ENCODE results near the gene GDF7. TPM values are rescaled to one million over a fixed set of nuclear protein-coding genes. Genes with fewer than 3 reads are reported as not detected.
A peak's percentile ranks its signal among the peaks of the same experiment; 100 is the strongest.

GDF7 gene
- total RNA-seq, 3 donors from 2014 or later = under 0.01 to 0.15 (median under 0.01) TPM

DNA sequence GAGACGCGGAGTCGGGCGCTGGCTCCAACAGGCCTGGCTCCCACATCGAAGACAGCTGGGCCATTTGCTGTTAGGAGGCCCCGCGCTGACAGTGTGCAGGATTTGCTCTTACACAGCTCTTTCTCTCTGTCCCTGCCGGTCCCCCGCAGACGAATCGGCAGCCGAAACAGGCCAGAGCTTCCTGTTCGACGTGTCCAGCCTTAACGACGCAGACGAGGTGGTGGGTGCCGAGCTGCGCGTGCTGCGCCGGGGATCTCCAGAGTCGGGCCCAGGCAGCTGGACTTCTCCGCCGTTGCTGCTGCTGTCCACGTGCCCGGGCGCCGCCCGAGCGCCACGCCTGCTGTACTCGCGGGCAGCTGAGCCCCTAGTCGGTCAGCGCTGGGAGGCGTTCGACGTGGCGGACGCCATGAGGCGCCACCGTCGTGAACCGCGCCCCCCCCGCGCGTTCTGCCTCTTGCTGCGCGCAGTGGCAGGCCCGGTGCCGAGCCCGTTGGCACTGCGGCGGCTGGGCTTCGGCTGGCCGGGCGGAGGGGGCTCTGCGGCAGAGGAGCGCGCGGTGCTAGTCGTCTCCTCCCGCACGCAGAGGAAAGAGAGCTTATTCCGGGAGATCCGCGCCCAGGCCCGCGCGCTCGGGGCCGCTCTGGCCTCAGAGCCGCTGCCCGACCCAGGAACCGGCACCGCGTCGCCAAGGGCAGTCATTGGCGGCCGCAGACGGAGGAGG lies 3.5 kb downstream of the GDF7 start:
- Histone ChIP-seq H3K9me3 (no peaks in the 10 kb centered on the region), H3K36me3 (no peaks in the 10 kb centered on the region), H3K4me3 (peak overlapping the region in 1 of 3 donors; percentile 44), H3K4me1 (peaks cover 0 to 7% of the 10 kb centered on the region in 2 donors), H3K27ac (no peak overlapping the region), H3K27me3 (peaks cover 0 to 78% of the 10 kb centered on the region in 2 donors)
- TF ChIP-seq, protein P1, sequence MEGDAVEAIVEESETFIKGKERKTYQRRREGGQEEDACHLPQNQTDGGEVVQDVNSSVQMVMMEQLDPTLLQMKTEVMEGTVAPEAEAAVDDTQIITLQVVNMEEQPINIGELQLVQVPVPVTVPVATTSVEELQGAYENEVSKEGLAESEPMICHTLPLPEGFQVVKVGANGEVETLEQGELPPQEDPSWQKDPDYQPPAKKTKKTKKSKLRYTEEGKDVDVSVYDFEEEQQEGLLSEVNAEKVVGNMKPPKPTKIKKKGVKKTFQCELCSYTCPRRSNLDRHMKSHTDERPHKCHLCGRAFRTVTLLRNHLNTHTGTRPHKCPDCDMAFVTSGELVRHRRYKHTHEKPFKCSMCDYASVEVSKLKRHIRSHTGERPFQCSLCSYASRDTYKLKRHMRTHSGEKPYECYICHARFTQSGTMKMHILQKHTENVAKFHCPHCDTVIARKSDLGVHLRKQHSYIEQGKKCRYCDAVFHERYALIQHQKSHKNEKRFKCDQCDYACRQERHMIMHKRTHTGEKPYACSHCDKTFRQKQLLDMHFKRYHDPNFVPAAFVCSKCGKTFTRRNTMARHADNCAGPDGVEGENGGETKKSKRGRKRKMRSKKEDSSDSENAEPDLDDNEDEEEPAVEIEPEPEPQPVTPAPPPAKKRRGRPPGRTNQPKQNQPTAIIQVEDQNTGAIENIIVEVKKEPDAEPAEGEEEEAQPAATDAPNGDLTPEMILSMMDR (IDR thresholded peaks at IDR 0.05) = no peak
- TF ChIP-seq POLR2A (IDR thresholded peaks at IDR 0.05) = no peak
- TF ChIP-seq POLR2AphosphoS5 (IDR thresholded peaks at IDR 0.05) = no peak
- no peak for DNase-seq (ENCODE audit: low spot score in 2 of 2)
- intact Hi-C loops (cut with DNase I; ENCODE audit: low total_unique reads) = no loop called here

DNA sequence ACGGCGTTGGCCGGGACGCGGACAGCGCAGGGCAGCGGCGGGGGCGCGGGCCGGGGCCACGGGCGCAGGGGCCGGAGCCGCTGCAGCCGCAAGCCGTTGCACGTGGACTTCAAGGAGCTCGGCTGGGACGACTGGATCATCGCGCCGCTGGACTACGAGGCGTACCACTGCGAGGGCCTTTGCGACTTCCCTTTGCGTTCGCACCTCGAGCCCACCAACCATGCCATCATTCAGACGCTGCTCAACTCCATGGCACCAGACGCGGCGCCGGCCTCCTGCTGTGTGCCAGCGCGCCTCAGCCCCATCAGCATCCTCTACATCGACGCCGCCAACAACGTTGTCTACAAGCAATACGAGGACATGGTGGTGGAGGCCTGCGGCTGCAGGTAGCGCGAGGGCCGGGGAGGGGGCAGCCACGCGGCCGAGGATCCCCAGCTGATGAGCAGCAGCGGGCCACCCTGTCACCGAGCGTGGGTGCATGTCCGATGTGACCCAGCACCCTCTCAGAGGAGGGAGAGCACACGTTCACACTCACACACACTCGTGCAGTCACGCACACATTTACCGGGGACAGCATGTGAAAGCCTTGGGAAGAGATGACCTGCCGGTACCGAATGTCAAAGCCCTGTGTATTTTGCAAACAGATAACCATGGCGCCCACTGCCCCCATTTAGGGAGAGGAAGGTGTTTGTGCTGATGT lies 4.2 kb downstream of the GDF7 start:
- H3K4me1 ChIP-seq = peaks cover 0 to 7% of the 10 kb centered on the region in 2 donors
- no peak for TF ChIP-seq POLR2AphosphoS5 (IDR thresholded peaks at IDR 0.05)
- TF ChIP-seq, protein P1 (IDR thresholded peaks at IDR 0.05) = no peak
- TF ChIP-seq POLR2A (IDR thresholded peaks at IDR 0.05) = no peak
- no peak overlapping the region for H3K27ac ChIP-seq
- intact Hi-C loops (cut with DNase I; ENCODE audit: low total_unique reads) = no loop called here
- H3K9me3 ChIP-seq = no peaks in the 10 kb centered on the region
- no peak for DNase-seq (ENCODE audit: low spot score in 2 of 2)
- H3K36me3 ChIP-seq = no peaks in the 10 kb centered on the region
- peak overlapping the region in 1 of 3 donors; percentile 44 for H3K4me3 ChIP-seq
- H3K27me3 ChIP-seq = peaks cover 0 to 71% of the 10 kb centered on the region in 2 donors

DNA sequence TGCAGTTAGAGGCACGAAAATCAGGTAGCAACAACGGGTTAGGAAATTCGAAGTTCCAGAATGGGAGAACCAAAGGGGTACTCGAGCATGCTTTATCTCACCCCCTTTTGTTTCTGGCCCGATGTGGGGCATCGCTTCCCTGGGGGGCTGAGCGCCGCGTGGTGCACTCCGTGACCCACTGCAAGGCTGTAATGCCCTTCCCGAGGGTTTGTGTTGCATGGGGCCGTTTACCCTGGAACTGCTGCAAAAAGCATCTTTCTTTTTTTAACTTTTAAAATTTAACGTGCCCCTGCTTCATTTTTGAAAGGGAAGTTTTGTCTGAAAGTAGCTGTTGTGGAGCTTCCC lies 4.8 kb downstream of the GDF7 start:
- Histone ChIP-seq H3K4me3 (no peak overlapping the region), H3K27me3 (peaks cover 0 to 66% of the 10 kb centered on the region in 2 donors), H3K4me1 (peaks cover 0 to 1% of the 10 kb centered on the region in 2 donors), H3K9me3 (no peaks in the 10 kb centered on the region), H3K36me3 (no peaks in the 10 kb centered on the region), H3K27ac (no peak overlapping the region)
- no peak for TF ChIP-seq POLR2A (IDR thresholded peaks at IDR 0.05)
- TF ChIP-seq, protein P1 (IDR thresholded peaks at IDR 0.05) = no peak
- TF ChIP-seq POLR2AphosphoS5 (IDR thresholded peaks at IDR 0.05) = no peak
- DNase-seq (ENCODE audit: low spot score in 2 of 2) = no peak
- intact Hi-C loops (cut with DNase I; ENCODE audit: low total_unique reads) = no loop called here

DNA sequence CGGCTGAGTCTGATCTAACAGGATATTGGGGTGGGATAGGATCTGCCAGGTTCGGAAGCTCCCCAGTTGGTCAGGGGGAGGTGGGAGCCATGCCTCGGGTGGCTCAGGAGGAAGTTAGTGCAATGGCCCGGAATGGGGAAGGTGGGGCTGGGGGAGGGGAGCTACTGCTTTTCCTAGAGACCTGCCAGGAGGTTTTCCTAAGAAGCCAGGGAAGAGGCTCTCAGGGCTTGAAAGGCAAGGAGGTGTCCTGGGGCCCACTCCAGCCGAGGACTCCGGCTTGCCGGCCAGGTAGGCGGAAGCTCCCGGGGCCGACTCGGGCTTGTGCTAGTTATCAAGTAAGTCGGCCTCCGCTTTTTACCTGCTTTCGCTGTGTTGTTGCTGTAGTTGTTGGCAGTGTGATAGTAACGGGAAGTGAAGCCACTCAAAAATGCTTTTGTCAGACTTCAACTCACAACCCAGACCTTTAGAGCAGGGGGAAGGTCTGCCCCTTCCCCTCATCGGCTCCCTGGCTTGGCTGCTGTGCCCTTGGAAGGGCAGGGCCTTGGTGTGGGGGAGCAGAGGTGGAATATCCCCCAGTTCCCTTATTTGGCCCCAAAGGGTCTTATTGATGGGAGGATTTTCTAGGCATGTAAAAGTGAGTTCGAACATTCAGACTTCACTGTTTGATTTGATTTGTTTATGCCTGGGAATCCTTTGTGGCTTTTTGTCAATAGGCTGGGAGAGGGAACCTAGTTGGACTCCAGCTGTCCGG lies 5.4 kb downstream of the GDF7 start:
- Histone ChIP-seq H3K4me3 (no peak overlapping the region), H3K4me1 (no peaks in the 10 kb centered on the region), H3K36me3 (no peaks in the 10 kb centered on the region), H3K27ac (no peak overlapping the region), H3K9me3 (no peaks in the 10 kb centered on the region), H3K27me3 (peaks cover 0 to 62% of the 10 kb centered on the region in 2 donors)
- no peak for DNase-seq (ENCODE audit: low spot score in 2 of 2)
- intact Hi-C loops (cut with DNase I; ENCODE audit: low total_unique reads) = no loop called here
- TF ChIP-seq POLR2A (IDR thresholded peaks at IDR 0.05) (no peak), POLR2AphosphoS5 (IDR thresholded peaks at IDR 0.05) (no peak)

DNA sequence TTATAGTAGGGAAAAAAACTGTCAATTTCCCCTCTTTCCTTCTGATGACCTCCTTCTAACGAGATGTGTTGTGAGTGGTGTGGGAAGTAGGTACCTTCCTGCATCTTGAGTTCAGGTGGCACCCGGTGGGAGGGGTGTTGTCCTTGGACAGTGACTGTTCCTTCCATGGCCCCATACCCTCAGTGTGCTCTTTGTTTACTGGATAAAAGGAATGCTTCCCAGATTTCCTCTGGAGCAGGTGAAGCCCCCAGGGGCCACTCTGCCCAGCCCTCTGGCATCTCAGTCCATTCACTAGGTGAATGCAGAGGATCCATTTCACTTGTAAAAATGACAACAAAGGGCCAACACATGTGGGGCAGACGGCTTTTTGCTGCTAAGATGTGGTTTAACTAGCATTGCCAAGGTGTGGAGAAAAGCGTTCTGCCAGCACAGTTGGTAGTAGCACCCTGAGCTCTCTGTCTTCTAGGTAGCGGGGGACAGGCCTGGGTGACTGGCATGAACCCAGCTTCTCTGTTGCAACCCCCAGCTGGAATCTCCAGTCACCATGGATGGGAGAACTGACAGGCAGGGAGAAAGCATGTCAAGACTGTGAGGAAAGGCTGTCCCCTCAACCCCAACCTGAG lies 6.9 kb downstream of the GDF7 start:
- intact Hi-C loops (cut with DNase I; ENCODE audit: low total_unique reads) = no loop called here
- TF ChIP-seq POLR2AphosphoS5 (IDR thresholded peaks at IDR 0.05) (no peak), POLR2A (IDR thresholded peaks at IDR 0.05) (no peak)
- TF ChIP-seq, protein P1 (IDR thresholded peaks at IDR 0.05) = no peak
- Histone ChIP-seq H3K27ac (no peak overlapping the region), H3K9me3 (no peaks in the 10 kb centered on the region), H3K36me3 (no peaks in the 10 kb centered on the region), H3K4me3 (no peak overlapping the region), H3K4me1 (no peaks in the 10 kb centered on the region), H3K27me3 (peaks cover 0 to 48% of the 10 kb centered on the region in 2 donors)
- no peak for DNase-seq (ENCODE audit: low spot score in 2 of 2)
